Activated CD4-positive, alpha-beta T cell treated with anti-CD3 and anti-CD28 coated beads, Interleukin-2, Interleukin-4, amounts not matched to agents 100 ng/mL and 50 ng/mL, durations not matched to agents 16 hours and 8 hours (primary cell): ENCODE results near the gene TSPAN7.

Source experiments
- DNase-seq: peaks from one replicate; pipeline ENCODE4 v3.0.0-alpha.2; 2020; ENCODE audit warnings: low spot score

TSPAN7 gene

DNA sequence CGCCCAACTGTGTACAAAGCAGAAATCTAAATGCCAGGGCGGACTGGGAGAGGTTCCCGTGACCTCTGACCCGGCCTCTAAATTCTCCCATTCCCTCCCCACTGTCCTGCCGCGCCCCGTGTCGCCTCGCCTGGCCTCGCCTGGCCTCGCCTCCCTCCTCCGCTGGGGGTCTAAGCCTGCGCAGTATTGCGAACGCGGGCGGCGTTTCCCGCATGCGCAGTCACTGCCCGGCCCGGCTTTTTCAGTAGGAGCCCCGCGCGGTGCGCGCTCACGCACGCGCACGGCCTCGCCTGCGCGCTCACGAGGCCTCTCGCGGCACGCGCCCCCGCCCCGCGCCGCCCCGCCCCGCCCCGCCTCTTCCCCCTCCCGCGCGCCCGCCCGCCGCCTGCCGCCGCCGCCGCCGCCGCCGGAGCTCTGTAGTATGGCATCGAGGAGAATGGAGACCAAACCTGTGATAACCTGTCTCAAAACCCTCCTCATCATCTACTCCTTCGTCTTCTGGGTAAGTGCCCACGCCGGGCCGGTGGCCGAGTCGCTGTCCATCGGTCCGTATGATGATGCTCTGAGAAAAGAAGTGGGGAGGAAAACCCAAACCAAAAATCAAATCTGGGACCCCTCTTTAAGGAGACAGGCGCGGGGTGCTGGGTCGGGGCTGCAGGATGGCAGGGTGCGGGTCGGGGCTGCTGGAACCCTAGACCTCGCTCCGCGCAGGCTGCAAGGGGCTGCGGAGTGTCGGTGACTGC, at the start of gene TSPAN7:
Gene TSPAN7 (plus strand): TSS at position 417 of the 743 bp plus-strand sequence. CDS start 5 bp downstream, at position 422.
- DNase-seq, result peak; percentile 69

- no peak for DNase-seq
Measured at GRCh38 chrX:38513112-38513742, 48.1 kb upstream of the TSPAN7 start.

GRCh38 chrX:38514016-38514854, 47.1 kb upstream of the TSPAN7 start:
- no peak for DNase-seq

DNA sequence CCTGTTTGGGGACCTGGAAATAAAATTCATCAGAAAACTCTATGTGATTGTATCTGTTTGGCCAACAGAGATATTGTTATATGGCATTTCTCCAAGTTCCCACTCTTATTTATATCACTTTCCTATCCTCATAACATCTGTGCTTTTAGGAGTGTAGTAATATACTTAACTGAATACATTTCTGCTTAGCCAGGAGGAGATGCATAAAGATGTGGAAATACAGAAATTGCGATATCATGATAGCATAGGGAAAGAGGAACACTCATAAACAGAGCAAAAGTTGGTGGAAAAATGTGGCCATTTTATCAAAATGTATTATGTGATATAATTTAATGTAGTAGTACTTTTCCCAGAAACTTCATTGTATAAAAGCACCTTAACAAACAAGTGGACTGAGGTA, 46.1 kb upstream of the TSPAN7 start:
- no peak for DNase-seq

DNA sequence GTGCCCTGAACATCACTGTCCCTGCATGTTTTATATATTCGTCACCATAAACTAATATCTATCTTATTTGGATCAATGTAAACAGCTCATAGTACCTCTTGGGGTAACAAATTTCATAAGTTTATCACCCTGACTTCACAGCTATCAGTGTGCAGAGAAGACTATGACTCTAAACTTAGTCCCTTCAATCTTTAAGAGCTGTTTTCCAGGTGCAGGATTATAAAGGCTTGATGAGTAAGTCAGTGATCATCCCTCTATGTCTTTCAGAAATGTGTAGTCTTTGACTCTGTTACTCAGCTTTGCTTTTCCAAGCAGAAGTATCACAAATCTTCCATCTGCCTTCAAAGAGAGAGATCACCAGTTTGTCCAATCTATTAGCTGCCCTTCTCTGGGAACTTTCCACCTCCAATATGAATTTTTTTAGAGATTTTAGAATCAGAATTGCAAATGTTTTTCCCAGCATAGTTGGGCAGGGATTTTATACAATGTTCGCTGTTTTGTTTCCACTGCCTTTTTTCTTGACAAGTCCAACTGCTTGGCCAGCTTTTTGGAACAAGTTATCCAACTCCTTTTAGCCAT, 45.1 kb upstream of the TSPAN7 start:
- no peak for DNase-seq

GRCh38 chrX:38519651-38520050, 41.7 kb upstream of the TSPAN7 start:
- no peak for DNase-seq

GRCh38 chrX:38538134-38538533, 23.2 kb upstream of the TSPAN7 start:
- DNase-seq, result no peak

DNA sequence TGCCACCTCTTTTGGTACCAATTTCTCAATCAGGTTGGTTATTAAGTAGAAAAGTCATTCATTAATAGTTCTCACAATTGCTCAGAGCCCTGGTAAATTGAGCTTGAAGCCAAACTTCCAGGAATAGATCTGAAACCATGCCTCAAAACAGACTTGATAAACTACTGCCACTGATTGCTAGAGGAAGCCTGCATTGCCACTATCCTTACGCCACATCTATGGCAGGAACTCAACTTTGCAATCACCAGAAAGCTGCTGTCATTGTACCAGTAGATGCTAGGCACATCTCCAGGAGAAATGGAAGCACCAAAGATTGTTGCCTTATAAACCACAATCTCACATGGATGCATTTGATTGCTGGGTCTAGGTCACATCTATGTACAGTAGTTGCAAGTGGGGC, 21.6 kb upstream of the TSPAN7 start:
- DNase-seq, result no peak

- no peak for DNase-seq
Measured at GRCh38 chrX:38548508-38548907, 12.8 kb upstream of the TSPAN7 start.

DNA sequence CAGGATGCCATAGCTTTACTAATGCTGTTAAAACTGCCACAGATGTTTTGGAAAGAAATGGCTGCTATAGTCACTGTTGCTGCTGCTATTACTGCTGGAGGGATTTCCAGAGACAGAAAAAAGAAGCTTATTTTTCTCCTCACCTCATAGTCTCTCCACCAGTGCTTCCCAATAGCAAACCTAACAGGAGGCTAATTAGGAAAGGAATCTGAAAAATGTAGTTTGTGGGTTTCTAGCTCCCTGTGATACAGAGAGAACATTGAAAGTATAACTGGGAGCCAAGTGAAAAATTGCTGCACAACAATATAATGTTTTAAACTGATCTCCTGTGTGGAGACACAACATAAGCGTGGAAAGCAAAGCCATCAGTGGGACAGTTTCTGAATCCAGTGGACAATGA, 8.6 kb upstream of the TSPAN7 start:
- no peak for DNase-seq

DNA sequence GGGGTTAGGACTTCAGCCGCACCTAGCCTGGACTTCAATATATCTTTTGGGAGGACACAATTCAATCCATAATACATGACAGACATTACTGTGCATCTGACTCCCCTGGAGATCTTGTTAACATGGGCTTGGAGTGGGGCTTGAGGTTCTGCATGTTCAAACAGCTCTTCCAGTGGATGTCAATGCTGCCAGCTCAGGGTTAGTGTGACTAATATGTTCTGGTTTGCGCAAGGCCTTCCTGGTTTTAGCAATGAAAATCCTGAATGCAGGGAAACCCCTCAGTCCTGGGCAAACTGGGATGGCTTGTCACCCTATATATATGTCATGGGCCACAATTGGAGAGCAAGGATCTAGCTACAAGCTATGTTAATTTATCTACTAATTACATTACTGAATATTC, 2.7 kb upstream of the TSPAN7 start:
- DNase-seq, result no peak

GRCh38 chrX:38560776-38561125, 591 bp upstream of the TSPAN7 start:
- no peak for DNase-seq

GRCh38 chrX:38561951-38562719, 793 bp downstream of the TSPAN7 start:
- no peak for DNase-seq

DNA sequence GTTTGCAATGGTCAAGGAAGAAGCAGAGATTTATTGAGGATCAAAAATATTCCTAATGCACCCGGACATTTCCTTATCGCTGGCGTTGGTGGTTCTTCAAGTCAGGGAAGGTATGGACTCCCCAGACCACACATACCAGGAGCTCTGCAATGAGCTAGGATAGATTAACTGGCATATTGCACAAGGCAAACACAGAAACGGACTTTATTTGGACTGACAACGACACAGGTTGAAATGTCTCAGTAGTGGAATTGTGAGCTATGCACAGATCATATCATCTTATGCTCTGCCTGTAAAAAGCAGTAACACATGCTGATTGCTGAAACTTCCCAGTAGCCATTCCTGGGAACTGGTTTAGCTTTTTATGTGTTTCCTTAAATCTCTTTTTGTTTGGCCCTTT, 1.7 kb downstream of the TSPAN7 start:
- no peak for DNase-seq

- DNase-seq, result no peak
Measured at GRCh38 chrX:38570396-38570795, 9.1 kb downstream of the TSPAN7 start.

DNA sequence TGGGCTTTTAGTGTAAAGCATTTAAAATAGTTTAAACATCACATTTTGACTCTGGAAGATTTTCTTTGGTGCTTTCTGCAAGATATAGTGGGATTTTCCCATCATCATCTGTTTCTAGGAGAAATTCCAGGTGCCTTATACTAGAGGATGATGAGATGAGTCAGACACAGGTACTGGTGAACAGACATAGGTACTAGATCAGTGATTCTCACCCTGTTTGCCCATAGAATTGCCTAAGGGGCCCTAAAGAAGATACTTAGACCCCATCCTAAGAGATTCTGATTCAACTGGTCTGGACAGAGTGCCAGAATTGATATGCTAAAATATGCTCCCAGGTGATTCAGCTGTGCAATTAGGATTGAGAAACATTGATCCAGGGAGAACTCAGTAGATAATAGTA, 9.7 kb downstream of the TSPAN7 start:
- no peak for DNase-seq

GRCh38 chrX:38574858-38575257, 13.5 kb downstream of the TSPAN7 start:
- no peak for DNase-seq

DNA sequence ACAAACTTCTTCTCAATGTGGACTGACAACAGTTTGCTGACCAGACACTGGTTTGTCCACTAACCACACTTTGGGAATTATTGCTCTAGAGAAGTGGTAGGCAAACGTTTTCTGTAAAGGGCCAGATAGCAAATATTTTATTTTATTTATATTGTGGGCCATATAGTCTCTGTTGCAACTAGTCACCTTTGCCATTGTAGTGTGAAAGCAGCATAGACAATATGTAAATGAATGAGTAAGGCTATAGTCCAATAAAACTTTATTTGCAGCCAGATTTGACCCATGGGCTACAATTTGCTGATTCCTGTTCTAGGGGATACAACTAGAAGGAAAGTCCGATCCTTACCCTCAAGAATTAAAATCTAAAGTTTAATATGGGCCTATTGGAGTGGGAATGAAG, 14.5 kb downstream of the TSPAN7 start:
- DNase-seq, result no peak

DNA sequence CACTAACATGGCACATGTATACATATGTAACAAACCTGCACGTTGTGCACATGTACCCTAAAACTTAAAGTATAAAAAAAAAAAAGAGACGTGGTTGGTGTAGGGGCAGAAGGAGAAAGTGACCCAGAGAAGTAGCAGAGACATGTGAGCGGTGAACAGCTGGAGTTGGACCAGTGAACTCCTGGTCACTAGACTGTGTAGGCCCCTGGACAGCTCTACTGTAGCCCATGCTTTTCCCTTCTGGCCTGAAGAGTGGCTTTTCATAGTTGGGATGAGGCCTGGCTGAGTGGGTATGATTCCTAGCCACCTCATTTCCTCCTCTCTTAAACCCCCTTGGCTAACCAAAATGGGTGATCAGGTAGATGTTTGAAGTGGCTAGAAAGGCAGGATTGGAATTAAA, 16.4 kb downstream of the TSPAN7 start:
- no peak for DNase-seq

- DNase-seq, result no peak
Measured at GRCh38 chrX:38578167-38578566, 16.8 kb downstream of the TSPAN7 start.

GRCh38 chrX:38583181-38583580, 21.8 kb downstream of the TSPAN7 start:
- no peak for DNase-seq

DNA sequence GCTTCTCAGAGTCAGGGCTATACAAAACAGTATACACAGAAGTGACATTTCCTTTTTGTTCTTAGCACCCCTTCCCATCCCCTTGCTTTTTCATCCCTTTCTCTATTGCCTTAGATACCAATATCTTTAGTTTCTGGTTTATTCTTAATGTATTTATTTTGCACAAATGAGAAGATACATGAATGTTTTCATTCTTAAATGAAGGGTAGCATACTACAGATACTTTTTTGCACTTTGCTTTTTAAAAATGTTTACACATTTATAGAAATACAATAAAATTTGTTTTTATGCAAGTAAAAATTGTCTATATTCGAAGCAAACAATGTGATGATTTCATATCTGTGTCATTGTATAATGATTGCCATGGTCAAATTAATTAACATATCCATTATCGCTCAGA, 33.1 kb downstream of the TSPAN7 start:
- no peak for DNase-seq
